ENCODE results near the gene ADAM17. TPM values are rescaled to one million over a fixed set of nuclear protein-coding genes. Genes with fewer than 3 reads are reported as not detected.
"Not testable (repeated sequence)": the region's sequence is repeated elsewhere in the genome, so short reads cannot be mapped to it uniquely, and the experiment has no call there.

The ADAM17 gene
- total and polyA plus RNA-seq, 7 donors: 7.4 to 36.3 (median 16.1) TPM

- 82 to 96% (median 86%) methylated on average over 1 of the region's 1 CpG for WGBS, 3 donors
- DNase-seq (no peak), ATAC-seq (no peak)
- Histone ChIP-seq H3K4me3 (no peak overlapping the region), H3K36me3 (ENCODE audit: insufficient read depth in 1 of 2, low read depth in 1 of 2) (no peaks in the 10 kb centered on the region), H3K27me3 (ENCODE audit: insufficient read depth in 3 of 3, low read length in 2 of 3) (no peaks in the 10 kb centered on the region), H3K27ac (peak overlapping the region; percentile 27), H3K4me1 (peaks cover 14% of the 10 kb centered on the region), H3K9me3 (no peaks in the 10 kb centered on the region)
- no peak for TF ChIP-seq CTCF (IDR thresholded peaks at IDR 0.05)
- intact Hi-C loops (cut with DNase I): loop anchor here (5.0 kb wide), 2 partner anchors 68 to 198 kb away; no protein-coding TSS in a partner anchor
Measured at GRCh38 chr2:9558948-9559381, 3.3 kb upstream of the ADAM17 start.

GRCh38 chr2:9556121-9556743 lies 602 bp upstream of the ADAM17 start:
- WGBS, 3 donors: 0 to 1% (median 1%) methylated on average over 17 to 32 of the region's 32 CpGs
- no peaks in the 10 kb centered on the region for H3K36me3 ChIP-seq (ENCODE audit: insufficient read depth in 1 of 2, low read depth in 1 of 2)
- intact Hi-C loops (cut with DNase I): loop anchor here (5.0 kb wide), 2 partner anchors 71 to 201 kb away; no protein-coding TSS in a partner anchor
- H3K9me3 ChIP-seq: no peaks in the 10 kb centered on the region
- H3K27me3 ChIP-seq (ENCODE audit: insufficient read depth in 3 of 3, low read length in 2 of 3): no peaks in the 10 kb centered on the region
- DNase-seq: no peak
- peaks cover 42% of the 10 kb centered on the region for H3K4me1 ChIP-seq
- H3K27ac ChIP-seq: peak overlapping the region; percentile 96
- peak overlapping the region; percentile 93 for H3K4me3 ChIP-seq
- no peak for TF ChIP-seq CTCF (IDR thresholded peaks at IDR 0.05)
- ATAC-seq: peak; percentile 61 to 74 (median 72)

GRCh38 chr2:9554921-9555296 lies 721 bp downstream of the ADAM17 start:
- no peaks in the 10 kb centered on the region for H3K36me3 ChIP-seq (ENCODE audit: insufficient read depth in 1 of 2, low read depth in 1 of 2)
- H3K4me3 ChIP-seq: peak overlapping the region; percentile 93
- ATAC-seq: no peak
- peak overlapping the region; percentile 96 for H3K27ac ChIP-seq
- no peak for DNase-seq
- H3K9me3 ChIP-seq: no peaks in the 10 kb centered on the region
- no peak for TF ChIP-seq CTCF (IDR thresholded peaks at IDR 0.05)
- H3K4me1 ChIP-seq: peaks cover 53% of the 10 kb centered on the region
- intact Hi-C loops (cut with DNase I): loop anchor here (2.0 to 5.0 kb wide), 3 partner anchors 72 to 202 kb away; no protein-coding TSS in a partner anchor
- 1 to 2% (median 2%) methylated on average over 9 of the region's 9 CpGs for WGBS, 3 donors
- no peaks in the 10 kb centered on the region for H3K27me3 ChIP-seq (ENCODE audit: insufficient read depth in 3 of 3, low read length in 2 of 3)

DNA sequence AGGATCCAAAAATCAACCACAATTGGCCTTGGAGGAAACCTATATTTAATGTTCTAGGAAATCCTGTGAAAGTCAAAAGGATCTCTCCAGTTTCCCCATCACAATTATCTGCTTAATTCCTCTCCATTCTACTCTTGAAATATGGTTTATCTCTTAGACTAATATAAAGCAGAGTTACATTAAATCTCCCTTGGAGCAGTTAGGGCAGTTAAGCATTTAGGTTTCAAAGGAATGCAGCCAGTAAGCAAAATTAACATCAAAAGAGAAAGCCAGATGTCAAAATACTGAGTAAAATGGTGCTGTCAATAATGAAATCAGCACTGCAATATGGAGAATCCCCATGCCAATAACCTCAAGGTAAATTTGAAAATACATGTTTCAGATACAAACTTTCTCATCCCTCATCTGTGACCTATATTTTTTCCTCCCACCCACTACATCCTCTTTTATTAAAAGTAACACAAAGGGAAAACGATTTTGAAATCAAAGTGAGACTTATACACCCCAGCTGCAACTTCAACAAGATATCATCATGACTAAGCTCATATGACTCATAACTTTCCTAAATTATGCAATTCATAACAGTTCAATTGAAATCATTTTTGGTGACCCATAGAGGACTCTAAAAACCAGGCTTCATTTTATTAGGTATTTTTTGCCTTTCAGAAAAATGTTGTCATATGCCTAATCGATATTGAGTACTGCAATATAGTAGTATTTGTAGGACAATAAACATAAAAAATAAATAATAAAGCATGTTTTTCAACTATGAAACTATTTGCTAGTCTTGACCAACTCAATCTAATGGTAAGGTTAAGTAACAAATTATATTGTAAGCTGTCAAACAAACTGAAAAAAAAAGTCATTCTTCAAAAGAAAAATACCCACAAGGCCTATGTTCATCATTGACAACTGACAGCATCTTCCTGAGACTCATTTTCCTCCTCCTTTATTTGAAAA lies 3.1 kb downstream of the ADAM17 start:
- ATAC-seq (peak in 1 of 4 donors; percentile 24), DNase-seq (no peak)
- intact Hi-C loops (cut with DNase I): no loop called here
- TF ChIP-seq CTCF (IDR thresholded peaks at IDR 0.05): no peak
- Histone ChIP-seq H3K4me3 (peak overlapping the region; percentile 40), H3K27ac (peak overlapping the region; percentile 78), H3K9me3 (no peaks in the 10 kb centered on the region), H3K27me3 (ENCODE audit: insufficient read depth in 3 of 3, low read length in 2 of 3) (no peaks in the 10 kb centered on the region), H3K36me3 (ENCODE audit: insufficient read depth in 1 of 2, low read depth in 1 of 2) (no peaks in the 10 kb centered on the region), H3K4me1 (peaks cover 73% of the 10 kb centered on the region)
- 33 to 40% (median 39%) methylated on average over 2 of the region's 2 CpGs for WGBS, 3 donors

GRCh38 chr2:9550859-9551391 lies 4.7 kb downstream of the ADAM17 start:
- intact Hi-C loops (cut with DNase I); H3K4me3 ChIP-seq; H3K36me3 ChIP-seq (ENCODE audit: insufficient read depth in 1 of 2, low read depth in 1 of 2); ATAC-seq; H3K9me3 ChIP-seq; H3K27me3 ChIP-seq (ENCODE audit: insufficient read depth in 3 of 3, low read length in 2 of 3): not testable (repeated sequence)
- DNase-seq: peak in 1 of 2 donors; percentile 67
- WGBS, 3 donors: 43 to 76% (median 57%) methylated on average over 7 of the region's 7 CpGs
- Histone ChIP-seq H3K27ac (peak overlapping the region; percentile 38), H3K4me1 (peaks cover 72% of the 10 kb centered on the region)
